SW480 (cell line): ENCODE results near the gene COL26A1.

ENCODE experiments used
- DNase-seq: peaks from one replicate; pipeline ENCODE4 v3.0.0-alpha.2; 2016; ENCODE audit warnings: low spot score

COL26A1 gene

DNA sequence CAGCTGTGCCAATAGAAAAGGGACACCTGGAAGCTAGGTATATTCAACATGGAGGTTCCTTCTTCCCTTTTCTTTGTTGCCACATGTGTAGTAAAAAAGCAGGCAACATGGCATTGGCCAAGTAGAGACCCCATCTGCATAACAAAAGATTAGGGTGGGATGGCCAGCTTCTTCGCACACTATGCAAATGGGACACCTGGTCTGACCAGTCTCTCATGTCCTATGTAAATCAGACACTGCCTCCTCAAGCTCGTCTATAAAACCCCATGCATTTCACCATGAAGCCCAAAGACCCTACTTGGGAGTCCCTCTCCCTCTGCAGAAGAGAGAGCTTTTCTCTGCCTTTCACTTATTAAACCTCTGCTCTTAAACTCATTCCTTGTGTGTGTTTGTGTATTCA lies 212.5 kb downstream of the COL26A1 start:
- no peak for DNase-seq

DNA sequence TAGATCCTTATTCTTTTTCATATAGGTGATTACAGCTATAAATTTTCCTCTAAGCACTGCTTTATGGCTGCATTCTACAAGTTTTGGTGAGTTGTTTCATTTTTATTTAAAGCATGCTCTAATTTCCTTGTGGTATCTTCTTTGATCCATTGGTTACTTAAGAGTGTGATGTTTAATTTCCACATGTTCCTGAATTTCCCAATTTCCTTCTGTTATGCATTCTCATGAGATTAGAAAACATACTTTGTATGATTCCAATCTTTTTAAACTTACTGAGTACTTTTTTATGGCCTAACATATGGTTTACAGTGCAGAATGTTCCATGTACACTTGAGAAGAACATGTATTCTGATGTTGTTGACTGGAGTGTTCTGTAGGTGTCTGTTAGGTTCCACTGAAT lies 213.0 kb downstream of the COL26A1 start:
- DNase-seq = no peak

DNA sequence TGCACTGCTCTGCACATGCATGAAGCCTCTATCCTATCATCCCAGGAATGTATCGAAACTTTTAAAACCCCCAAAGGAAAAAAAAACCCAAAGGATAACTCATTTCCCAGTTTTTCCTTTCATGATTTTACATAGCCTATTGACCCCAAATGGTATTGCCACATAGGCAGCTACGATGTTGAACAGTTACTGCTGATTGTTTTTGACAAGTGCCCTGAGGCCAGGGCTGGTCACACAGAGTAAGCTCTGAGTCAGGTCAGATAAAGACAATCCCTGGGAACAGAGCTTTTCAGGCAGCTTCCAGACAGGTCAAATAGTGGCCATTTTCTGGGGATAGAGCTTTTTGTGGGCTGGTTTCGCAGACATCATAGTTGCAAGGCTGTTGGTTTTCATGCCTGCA lies 214.3 kb downstream of the COL26A1 start:
- DNase-seq = no peak

DNA sequence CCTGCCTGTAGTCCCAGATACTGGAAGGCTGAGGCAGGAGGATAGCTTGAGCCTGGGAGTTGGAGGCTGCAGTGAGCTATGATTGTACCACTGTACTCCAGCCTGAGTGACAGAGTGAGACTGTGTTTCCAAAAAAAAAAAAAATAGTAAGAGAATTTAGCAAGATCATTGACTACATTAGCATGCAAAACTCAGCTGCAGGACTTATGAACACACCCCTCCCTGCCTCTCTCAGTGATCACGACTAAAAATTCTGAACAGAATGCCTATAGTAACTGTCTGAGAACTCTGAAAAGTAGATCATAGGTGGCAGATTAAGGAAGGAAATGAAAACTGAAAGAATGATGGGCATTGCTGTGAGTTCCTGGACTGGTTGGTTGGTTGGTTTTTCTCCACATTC lies 215.9 kb downstream of the COL26A1 start:
- no peak for DNase-seq

DNA sequence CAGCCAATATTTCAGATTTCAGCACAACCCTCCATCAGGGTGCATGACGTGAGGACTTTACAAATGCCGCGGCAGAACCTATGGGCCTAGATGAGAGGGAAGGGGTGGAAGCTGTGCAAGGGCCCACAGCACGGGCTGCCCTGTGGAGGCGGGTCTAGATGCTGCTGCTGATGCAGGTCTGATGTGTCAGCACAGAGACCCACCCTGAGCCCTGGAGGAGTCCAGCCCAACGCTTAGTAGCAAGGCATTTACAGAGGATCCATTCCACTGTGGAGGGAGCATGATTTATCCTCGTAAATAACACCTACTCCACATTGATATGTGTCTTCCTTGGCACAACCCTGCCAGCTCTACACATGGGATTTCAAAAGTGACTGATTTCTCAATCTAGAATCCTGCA lies 217.9 kb downstream of the COL26A1 start:
- DNase-seq = no peak

DNA sequence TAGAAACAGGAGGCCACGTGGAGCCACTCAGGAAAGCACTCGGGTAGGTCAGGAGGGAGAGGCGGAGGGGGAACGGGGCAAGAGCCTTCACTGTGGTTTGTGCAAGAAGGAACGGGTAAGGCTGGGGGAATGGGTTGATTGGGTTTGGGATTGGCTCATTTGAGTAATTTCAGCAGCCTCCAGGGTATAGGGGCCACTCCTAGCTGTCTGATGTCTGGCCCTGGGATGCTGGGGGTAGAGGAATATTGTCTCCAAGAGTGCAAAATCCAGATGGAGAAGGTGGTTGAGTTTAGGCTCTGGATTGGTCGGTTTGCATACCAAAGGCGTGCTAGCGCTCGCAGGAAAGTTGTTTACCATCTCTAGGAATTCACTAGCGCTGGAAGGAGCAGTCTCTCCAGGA lies 219.2 kb downstream of the COL26A1 start:
- DNase-seq = no peak

DNA sequence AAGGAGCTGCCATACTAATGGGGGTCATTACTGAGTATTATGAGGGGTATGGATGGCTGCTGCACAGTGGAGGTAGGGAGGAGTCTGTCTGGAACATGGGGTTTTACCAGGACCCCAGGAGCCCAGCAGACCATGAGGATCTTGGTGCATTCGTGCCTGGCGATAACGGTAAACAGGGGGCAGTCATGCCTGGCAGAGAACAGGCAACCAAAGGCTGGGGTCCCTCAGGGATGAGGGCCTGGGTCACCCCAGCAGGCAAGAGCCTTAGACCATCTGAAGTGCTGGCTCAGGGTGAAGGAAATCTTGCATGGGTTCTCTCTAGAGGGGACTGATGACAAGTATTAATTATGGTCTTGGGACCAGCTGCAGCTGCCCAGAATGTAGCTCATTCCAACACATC lies 220.3 kb downstream of the COL26A1 start:
- DNase-seq = no peak

DNA sequence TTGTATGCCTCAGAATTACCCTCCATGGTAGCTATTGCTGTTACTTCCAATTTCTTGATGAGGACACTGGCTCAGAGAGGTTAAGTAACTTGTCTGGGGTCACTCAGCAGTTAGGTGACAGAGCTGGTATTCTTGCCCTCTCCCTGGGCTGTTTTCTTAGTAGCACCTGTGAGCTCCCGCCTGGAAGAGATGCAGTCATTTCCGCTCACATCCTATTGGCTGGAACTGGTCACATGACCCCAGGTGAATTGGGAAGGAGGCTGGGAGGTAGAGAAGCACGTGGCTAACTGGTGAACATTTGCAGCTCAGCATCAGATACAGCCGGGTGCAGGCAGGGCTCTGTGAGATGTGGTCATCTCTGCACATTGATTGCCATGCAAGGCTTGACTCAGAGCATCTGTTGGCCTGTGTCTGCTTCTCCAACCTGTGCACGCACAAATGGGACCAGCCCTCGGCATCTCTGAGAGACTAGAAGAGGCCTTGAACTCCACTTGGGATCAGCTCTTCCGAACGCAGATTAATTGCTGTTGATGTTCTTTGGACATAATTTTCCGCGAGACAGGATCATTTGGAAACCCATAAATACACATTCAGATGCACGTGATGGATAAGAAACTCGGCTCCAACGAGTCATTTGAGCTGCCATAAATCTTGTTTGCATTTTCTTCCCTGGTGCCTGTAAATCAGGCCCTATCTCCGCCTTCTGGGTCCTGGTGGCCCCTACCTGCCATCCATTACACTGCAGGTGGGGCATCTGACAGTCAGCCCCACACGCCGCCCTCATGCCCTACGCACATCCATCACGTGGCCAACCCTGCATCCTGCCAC lies 223.6 kb downstream of the COL26A1 start:
- DNase-seq = no peak

DNA sequence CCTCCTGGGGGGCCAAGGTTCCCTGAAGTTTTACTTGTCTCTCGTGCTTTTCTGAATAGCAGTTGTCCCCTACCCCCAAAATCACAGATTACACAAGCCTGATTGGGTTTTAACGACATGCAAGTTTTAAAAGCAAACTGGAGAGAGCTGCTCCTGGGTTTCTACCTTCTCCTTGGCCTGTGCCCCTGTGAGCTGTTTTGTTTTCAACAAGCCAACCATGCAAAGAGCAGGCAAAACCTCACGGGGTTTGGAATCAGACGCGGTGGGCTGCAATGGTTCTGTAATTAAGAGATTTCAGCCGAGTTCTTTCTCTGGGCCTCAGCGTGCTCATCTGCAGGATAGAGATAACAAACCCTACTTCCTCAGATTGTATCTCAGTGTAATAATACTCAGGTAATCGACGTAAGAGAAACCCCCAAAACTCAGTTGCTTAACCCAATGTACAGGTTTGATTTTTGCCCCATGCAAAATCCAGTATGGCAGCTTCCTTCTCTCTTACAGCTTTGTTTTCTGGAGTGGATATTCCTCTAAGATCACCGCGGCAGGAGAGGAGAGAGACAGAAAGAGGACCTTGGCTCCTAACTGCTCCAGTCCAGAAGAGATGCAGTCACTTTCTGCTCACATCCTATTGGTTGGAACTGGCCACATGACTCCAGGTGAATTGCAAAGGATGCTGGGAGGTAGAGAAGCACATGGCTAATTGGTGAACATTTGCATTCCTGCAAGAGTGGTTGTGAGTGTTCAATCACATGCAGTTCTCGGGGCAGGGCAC lies 224.4 kb downstream of the COL26A1 start:
- no peak for DNase-seq

DNA sequence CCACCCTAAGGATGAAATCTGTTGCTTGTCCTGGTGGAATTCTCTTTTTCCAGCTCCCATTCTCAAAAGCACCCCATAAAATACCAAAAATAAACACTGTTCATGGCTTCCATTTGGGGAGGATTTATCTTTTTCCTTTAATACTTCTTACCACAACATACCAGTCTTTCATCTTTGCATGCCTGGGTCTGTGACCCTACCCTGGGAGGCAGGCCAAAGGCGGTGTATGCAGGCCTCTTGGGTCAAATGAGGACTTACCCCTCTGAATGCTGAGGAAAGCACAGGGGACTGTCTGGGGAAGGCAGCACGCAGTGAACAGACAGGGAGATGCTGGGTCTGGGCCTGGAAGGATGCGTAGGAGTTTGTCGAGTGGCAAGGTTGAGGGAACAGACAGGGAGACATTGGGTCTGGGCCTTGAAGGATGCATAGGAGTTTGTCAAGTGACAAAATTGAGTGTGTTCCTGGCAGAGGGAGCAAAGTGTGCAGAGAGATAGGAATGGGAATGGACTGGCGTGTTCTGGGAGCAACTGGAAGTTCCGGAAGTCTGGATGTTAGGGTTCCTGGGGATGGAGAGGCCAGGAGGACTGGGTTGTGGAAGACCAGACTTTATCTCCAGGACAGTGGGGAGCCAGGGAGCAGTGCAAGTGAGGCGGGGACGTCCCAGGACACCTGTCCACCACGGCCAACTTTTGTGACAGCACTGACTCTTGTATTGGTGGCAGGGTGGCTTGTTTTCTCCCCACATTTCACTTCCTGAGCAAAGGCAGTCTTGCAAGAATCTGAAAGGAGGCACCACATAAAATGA lies 225.7 kb downstream of the COL26A1 start:
- DNase-seq = no peak

DNA sequence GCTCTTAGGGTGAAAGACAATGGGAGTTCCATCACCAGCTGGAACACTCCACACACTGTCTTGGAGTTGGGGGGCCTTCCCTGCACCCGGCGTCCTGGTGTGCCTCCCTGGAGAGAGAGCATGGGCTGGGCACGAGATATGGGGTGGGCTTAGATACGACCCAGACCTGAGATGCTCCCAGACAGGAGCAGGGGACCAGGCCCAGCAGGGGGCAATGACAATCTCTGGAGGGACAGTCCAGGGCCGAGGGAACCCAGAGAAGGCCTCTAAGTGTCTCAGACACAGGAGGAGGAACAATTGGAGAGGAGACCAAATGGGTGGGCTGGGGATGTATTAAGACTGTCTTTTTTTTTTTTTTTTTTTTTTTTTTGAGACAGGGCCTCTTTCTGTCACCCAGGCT lies 226.4 kb downstream of the COL26A1 start:
- no peak for DNase-seq

DNA sequence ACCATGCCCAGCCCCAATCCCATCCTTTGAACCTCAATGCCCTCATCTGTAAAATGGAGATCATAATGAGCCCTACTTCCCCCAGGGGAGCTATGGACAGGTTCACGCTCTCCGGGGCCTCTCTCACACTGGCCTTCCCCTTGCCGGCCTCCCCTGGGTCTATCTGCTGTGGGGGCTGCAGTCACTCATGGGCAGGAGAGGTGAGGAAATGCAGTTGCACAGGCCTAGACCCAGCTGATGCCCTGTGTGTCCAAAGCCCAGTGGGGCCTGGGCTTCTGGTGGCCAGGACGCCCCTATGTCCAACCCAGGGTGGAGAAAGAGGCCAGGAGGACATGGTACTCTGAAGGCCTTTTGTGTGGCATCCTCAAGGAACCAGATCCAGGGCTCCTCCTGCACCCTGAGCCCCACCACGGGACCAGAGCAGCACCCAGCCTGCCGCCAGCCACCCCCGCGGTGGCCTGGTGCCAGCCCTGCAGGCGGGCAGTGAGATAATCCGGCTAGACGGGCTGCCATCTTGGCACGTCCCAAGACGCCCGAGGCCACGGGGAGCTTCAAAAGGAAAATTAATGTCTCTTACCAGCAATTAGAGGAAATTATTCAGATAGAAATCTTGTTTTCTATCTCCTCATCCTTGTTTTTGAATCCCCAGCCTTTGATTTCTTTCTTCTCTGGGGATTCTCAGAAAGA lies 227.4 kb downstream of the COL26A1 start:
- DNase-seq = no peak

DNA sequence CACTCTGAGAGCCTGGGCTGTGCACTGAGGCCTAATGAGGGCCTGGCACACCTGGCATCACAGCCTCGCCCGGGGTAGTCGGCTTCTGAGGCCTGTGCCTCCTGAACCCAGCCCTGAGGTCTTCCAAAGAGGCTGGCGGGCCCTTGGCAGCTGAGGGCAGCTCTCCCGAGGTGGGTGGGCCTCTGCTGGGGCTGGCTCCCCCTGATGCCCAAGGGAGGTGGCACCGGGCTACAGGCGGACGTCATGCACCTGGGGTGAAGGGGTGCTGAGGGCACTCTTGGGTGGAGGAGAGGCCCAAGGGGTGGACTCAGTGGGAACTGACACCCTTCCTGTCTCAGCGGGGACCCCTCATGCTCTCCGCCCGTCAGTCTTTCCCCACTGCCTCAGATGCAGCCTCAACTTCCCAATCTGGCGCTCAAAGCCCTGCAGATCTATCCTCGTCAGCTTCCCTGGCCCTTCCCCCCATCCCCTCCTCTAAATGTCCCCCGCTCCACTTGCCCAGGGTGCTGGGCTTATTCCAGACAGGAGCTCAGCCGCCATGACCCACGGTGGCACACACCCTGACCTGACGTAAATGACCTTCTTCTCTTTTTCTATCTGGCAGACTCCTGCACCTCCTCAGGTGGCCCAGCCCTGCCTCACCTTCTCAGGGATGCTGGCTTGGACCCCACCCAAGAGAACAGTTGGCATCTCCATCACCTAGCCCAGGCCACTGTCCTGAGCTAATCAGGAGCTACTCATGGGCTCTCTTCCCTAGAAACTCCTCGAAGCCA lies 228.2 kb downstream of the COL26A1 start:
- DNase-seq = no peak

DNA sequence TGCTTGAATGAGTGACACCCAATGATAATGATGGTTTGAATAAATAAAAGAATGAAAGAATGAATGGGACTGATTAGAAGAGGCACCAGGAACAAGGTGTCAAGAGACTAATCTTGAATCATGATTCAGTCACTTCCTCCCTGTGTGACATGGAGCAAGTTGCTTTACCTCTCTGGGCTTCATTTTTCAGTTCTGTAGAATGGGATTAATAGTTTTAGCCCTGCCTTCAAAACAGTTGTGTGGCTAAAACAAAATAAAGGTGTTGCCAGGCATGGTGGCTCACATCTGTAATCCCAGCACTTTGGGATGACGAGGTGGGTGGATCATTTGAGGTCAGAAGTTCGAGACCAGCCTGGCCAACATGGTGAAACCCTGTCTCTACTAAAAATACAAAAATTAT lies 228.8 kb downstream of the COL26A1 start:
- DNase-seq = no peak

DNA sequence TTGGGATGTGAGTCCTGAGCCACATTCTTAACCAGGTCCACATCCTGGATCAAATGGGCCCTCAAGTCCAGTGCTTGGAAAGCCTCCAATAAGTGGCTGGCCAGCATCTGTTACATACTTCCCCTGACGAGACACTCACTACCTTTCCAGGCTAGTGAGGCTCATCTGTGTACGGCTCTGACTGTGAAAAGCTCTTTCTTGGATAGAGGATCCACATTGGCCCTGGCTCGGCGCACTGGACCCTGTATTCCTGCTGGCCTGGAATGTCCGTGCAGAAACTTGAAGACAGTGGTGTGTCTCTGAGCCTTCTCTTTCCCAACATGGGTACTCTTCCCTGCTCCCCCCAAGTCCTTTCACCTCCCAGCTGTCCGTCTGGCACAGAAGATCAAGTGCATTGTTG lies 230.9 kb downstream of the COL26A1 start:
- DNase-seq = no peak

DNA sequence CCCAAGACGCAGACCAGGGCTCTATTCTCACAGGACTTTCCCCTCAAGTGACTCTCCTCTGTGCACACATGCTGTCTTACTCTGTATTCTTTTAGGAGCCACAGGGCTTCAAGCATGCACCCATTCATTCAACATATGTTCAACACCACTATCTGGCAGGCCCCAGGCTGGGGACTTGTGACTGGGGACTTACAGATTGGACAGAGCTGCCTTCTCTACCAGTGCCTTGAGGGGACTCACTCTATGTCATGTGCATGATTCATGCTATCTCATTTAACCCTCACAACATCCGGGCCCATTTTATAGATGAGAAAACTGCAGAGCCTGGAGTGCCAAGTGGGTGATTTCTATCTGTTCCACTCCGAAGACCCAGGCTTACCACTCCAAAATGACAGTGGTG lies 232.1 kb downstream of the COL26A1 start:
- DNase-seq = no peak

DNA sequence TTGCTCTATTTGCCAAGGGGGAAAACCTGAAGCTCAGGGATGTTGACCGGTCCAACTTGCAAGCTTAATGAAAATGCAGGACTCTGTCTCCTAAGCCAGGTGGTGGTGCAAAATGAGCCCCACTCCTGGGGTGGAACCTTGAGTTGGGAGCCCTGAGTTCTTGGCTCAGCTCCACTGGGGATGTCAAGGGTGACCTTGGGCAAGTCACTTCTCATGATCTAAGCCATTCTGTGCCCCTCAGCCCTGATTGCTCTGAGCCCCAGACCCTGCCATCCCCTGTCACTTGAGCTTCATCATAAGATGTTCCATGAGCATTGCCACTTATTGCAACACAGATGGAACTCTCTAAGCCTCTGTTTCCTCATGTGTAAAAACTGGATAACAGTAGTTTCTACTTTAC lies 232.6 kb downstream of the COL26A1 start:
- DNase-seq = no peak

DNA sequence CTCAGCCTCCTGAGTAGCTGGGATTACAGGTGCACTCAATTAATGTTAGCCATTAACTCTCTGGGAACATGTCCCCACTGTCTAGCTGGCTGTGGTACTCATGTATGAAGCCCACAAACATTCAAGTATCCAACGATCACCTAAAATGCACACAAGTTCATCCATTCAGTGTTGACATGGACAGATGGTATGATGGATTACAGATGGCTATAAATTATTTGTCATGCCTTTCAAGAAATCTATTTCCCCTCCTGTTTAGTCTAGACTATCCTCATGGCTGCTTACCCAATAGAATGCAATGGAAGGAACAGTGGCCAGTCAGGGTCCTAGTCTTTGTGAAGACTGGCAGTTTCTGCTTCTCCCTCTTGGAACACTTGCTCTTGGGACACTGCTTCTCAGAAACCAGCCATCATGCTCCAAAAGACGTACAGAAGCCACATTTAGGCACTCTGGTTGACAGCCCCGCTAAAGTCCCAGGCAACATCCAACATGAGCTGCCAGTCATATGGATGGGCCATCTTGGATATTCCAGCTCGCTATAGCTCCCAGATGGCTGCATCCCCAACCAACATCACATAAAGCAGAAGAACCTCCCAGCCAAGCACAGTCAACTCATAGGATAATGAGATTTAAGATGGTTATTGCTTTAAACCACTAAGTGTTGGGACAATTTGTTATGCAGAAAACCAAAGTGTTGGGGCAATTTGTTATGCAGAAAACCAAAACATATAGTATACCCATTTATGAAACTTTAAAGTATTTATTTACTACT lies 233.3 kb downstream of the COL26A1 start:
- DNase-seq = no peak

DNA sequence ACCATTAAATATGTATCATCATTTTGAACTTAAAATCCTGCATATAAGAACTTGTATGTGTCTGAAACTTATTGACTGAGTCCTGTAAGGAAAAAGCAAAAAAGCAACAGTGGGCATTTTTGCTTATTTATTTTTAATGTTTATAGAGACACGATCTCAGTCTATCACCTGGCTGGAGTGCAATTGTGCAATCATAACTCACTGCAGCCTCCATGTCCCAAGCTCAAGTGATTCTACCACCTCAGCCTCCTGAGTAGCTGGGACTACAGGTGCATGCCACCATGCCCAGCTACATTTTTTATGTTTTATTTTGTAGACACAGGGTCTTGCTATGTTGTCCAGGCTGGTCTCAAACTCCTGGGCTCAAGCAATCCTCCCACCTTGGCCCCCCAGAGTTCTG lies 234.2 kb downstream of the COL26A1 start:
- DNase-seq = no peak

DNA sequence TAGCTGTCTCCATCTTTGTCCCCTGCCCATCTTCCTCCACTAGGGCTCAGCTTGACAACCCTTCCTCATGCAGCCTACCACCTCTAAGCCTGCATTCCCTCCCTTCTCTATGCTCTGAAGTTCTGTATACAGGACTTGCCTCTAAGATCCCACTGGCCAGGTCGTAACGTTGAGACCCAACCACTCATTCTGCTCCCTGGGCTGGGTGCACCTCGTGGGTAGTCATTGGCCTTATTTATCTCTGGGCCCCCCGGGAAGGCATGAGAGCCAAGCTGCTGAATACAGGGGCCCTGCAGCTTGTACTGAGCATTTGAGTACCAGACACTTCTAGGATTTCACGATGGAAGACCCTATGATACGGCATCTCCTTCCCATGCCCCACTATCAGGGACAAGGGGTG lies 235.3 kb downstream of the COL26A1 start:
- DNase-seq = no peak
